ENCODE measurements around the gene FOXC2.

FOXC2 gene

GRCh38 chr16:86565644-86566511 is 751 bp upstream of the FOXC2 start:
- Histone ChIP-seq H3K27ac (peak overlapping the region; percentile 95 to 97), H3K4me1 (peaks cover 0 to 18% (median 6%) of the 10 kb centered on the region in 4 donors), H3K9me3 (no peaks in the 10 kb centered on the region), H3K27me3 (no peaks in the 10 kb centered on the region), H3K4me3 (peak overlapping the region; percentile 81 to 86), H3K36me3 (peaks cover 0 to 5% (median 0%) of the 10 kb centered on the region in 3 donors)
- DNase-seq: peak in 1 of 2 donors; percentile 67
- intact Hi-C loops (cut with DNase I; ENCODE audit: low total_unique reads): loop anchor here (2.0 kb wide), 1 partner anchor 495 kb away; no protein-coding TSS in a partner anchor
- TF ChIP-seq, protein P1, sequence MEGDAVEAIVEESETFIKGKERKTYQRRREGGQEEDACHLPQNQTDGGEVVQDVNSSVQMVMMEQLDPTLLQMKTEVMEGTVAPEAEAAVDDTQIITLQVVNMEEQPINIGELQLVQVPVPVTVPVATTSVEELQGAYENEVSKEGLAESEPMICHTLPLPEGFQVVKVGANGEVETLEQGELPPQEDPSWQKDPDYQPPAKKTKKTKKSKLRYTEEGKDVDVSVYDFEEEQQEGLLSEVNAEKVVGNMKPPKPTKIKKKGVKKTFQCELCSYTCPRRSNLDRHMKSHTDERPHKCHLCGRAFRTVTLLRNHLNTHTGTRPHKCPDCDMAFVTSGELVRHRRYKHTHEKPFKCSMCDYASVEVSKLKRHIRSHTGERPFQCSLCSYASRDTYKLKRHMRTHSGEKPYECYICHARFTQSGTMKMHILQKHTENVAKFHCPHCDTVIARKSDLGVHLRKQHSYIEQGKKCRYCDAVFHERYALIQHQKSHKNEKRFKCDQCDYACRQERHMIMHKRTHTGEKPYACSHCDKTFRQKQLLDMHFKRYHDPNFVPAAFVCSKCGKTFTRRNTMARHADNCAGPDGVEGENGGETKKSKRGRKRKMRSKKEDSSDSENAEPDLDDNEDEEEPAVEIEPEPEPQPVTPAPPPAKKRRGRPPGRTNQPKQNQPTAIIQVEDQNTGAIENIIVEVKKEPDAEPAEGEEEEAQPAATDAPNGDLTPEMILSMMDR (IDR thresholded peaks at IDR 0.05): no peak

GRCh38 chr16:86566966-86567700 is 504 bp downstream of the FOXC2 start:
- peak in 1 of 2 donors; percentile 83 for DNase-seq
- peak overlapping the region; percentile 81 to 86 for H3K4me3 ChIP-seq
- H3K4me1 ChIP-seq: peaks cover 0 to 22% (median 14%) of the 10 kb centered on the region in 4 donors
- intact Hi-C loops (cut with DNase I; ENCODE audit: low total_unique reads): loop anchor here (2.0 kb wide), 1 partner anchor 494 kb away; no protein-coding TSS in a partner anchor
- H3K9me3 ChIP-seq: no peaks in the 10 kb centered on the region
- H3K27me3 ChIP-seq: no peaks in the 10 kb centered on the region
- H3K27ac ChIP-seq: peak overlapping the region; percentile 95 to 97
- TF ChIP-seq, protein P1 (IDR thresholded peaks at IDR 0.05): no peak
- peaks cover 0 to 5% (median 0%) of the 10 kb centered on the region in 3 donors for H3K36me3 ChIP-seq

DNA sequence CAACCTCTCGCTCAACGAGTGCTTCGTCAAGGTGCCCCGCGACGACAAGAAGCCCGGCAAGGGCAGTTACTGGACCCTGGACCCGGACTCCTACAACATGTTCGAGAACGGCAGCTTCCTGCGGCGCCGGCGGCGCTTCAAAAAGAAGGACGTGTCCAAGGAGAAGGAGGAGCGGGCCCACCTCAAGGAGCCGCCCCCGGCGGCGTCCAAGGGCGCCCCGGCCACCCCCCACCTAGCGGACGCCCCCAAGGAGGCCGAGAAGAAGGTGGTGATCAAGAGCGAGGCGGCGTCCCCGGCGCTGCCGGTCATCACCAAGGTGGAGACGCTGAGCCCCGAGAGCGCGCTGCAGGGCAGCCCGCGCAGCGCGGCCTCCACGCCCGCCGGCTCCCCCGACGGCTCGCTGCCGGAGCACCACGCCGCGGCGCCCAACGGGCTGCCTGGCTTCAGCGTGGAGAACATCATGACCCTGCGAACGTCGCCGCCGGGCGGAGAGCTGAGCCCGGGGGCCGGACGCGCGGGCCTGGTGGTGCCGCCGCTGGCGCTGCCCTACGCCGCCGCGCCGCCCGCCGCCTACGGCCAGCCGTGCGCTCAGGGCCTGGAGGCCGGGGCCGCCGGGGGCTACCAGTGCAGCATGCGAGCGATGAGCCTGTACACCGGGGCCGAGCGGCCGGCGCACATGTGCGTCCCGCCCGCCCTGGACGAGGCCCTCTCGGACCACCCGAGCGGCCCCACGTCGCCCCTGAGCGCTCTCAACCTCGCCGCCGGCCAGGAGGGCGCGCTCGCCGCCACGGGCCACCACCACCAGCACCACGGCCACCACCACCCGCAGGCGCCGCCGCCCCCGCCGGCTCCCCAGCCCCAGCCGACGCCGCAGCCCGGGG is 1.3 kb downstream of the FOXC2 start:
- DNase-seq: peak in 1 of 2 donors; percentile 71
- intact Hi-C loops (cut with DNase I; ENCODE audit: low total_unique reads): loop anchor here (2.0 kb wide), 1 partner anchor 493 kb away; no protein-coding TSS in a partner anchor
- Histone ChIP-seq H3K9me3 (no peaks in the 10 kb centered on the region), H3K27me3 (no peaks in the 10 kb centered on the region), H3K27ac (peak overlapping the region; percentile 95 to 97), H3K4me1 (peaks cover 0 to 30% (median 21%) of the 10 kb centered on the region in 4 donors), H3K4me3 (peak overlapping the region; percentile 81 to 86), H3K36me3 (peaks cover 0 to 5% (median 0%) of the 10 kb centered on the region in 3 donors)
- TF ChIP-seq, protein P1 (IDR thresholded peaks at IDR 0.05): peak in 1 of 2 experiments; percentile 9

DNA sequence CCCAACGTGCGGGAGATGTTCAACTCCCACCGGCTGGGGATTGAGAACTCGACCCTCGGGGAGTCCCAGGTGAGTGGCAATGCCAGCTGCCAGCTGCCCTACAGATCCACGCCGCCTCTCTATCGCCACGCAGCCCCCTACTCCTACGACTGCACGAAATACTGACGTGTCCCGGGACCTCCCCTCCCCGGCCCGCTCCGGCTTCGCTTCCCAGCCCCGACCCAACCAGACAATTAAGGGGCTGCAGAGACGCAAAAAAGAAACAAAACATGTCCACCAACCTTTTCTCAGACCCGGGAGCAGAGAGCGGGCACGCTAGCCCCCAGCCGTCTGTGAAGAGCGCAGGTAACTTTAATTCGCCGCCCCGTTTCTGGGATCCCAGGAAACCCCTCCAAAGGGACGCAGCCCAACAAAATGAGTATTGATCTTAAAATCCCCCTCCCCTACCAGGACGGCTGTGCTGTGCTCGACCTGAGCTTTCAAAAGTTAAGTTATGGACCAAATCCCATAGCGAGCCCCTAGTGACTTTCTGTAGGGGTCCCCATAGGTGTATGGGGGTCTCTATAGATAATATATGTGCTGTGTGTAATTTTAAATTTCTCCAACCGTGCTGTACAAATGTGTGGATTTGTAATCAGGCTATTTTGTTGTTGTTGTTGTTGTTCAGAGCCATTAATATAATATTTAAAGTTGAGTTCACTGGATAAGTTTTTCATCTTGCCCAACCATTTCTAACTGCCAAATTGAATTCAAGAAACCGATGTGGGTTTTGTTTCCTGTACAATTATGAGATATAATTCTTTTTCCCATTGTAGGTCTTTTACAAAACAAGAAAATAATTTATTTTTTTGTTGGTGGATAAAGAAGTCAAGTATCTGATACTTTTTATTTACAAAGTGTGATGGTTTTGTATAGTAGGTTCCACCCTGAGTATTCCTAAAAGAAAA is 2.3 kb downstream of the FOXC2 start:
- DNase-seq: peak in 1 of 2 donors; percentile 65
- H3K4me1 ChIP-seq: peaks cover 0 to 39% (median 27%) of the 10 kb centered on the region in 4 donors
- TF ChIP-seq, protein P1 (IDR thresholded peaks at IDR 0.05): no peak
- no peaks in the 10 kb centered on the region for H3K9me3 ChIP-seq
- H3K4me3 ChIP-seq: peak overlapping the region; percentile 81 to 86
- H3K27ac ChIP-seq: peak overlapping the region; percentile 95 to 97
- peaks cover 0 to 5% (median 0%) of the 10 kb centered on the region in 3 donors for H3K36me3 ChIP-seq
- intact Hi-C loops (cut with DNase I; ENCODE audit: low total_unique reads): no loop called here
- no peaks in the 10 kb centered on the region for H3K27me3 ChIP-seq

Measured in tibial artery (tissue), 4 donors.